Raji (cell line): ENCODE measurements around the gene CIDEC.

Source experiments
- POLR2A ChIP-seq: IDR thresholded peaks from 2 replicates; pipeline ENCODE4 v1.6.1; 2011; ENCODE audit warnings: low read depth, low read length, control low read depth; ENCODE audit not compliant: insufficient read depth

CIDEC gene, protein sequence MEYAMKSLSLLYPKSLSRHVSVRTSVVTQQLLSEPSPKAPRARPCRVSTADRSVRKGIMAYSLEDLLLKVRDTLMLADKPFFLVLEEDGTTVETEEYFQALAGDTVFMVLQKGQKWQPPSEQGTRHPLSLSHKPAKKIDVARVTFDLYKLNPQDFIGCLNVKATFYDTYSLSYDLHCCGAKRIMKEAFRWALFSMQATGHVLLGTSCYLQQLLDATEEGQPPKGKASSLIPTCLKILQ

DNA sequence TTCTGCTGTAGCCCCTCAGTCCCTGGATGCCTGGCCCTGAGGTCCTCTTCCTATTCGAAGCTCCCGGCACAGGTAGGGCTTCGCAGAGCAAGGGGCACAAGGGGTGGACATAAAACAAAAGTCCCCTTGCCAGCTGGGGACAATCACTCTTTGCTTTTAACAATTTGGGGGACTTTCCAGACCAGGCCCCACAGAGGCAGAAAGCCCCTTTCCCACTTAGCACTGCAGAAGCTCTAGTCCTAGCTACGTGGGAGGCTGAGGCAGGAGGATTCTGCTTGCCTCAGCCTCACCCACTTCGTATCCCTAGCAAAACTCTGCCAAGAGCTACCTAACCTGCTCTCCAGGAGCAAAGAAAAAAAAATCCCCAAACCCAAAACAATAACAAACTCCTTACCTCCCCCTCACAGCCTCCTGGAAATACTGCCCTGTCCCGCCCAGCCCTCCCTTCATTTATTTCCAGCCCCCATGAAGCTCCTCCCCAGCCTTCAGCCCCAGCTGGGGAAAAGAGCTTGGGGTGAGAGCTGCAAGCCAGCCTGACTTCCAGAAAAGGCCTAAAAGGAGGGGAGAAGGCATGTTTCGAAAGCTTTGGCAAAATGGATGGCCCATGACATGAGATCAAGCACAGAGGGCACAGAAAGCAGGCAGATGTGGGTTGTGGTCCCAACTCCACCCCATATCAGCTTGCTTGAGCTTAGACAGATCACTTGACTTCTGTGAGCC, at the start of gene CIDEC:
Gene CIDEC (minus strand): TSS at position 424 of the 720 bp plus-strand sequence. CDS start 1,767 bp downstream, outside the sequence.
- TF ChIP-seq POLR2A: no peak

DNA sequence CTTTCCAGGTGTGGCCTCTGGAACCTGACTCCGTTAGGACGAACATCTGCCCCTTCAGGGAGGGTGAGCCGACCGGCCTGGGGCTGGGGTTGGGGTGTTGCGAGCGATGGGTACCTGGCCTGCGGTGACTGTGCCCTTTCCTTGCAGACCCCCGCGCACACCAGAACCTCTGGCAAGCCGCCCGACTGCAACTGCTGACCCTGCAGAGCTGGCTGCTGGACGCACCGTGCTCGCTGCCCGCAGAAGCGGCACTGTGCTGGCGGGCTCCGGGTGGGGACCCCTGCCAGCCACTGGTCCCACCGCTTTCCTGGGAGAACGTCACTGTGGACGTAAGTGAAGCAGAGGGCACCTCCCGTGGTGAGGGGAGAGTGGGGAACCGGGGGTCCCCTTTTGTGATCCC, 48.1 kb upstream of the CIDEC start:
- no peak for TF ChIP-seq POLR2A

DNA sequence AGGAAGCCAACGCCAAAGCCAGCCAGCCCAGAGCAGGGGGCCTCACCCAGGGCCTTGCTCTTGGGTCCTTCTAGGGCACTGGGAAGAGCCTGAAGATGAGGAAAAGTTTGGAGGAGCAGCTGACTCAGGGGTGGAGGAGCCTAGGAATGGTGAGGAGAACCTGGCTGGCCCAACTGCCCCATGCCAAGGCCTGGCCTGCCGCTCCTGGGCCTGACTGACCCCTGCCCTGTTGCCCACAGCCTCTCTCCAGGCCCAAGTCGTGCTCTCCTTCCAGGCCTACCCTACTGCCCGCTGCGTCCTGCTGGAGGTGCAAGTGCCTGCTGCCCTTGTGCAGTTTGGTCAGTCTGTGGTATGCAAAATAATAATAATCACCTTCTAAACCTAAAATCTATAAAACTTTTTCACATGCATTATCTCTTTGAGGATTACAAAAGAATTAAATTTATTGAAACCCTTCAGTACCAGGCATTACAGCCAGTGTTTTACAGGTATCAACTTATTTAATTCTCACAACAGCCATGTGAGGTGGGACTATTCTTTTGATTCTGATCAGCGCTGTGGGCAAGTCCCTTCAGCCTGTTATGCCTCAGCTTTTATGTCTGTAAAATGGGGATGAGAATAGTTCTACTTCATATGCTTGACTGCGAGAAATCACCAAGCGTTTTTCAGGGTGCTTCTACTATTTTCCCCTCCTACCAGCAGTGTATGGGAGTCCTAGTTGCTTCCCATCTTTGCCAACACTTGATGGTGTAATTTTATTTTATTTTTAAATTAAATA, 38.4 kb upstream of the CIDEC start:
- no peak for TF ChIP-seq POLR2A

DNA sequence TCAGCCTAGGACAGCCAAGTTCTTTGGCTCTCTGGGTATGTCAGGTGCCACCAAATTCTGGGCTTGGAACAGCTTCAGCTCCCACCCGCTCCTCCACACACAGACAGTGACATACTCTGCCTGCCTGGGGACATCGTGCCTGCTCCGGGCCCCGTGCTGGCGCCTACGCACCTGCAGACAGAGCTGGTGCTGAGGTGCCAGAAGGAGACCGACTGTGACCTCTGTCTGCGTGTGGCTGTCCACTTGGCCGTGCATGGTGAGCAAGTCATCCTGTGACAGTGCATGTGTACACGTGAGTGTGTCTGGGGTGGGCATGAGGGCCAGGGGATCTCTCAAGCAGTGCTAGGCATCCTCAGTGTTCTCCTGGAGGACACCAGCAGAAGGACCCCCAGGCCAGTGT, 37.8 kb upstream of the CIDEC start:
- TF ChIP-seq POLR2A: no peak

DNA sequence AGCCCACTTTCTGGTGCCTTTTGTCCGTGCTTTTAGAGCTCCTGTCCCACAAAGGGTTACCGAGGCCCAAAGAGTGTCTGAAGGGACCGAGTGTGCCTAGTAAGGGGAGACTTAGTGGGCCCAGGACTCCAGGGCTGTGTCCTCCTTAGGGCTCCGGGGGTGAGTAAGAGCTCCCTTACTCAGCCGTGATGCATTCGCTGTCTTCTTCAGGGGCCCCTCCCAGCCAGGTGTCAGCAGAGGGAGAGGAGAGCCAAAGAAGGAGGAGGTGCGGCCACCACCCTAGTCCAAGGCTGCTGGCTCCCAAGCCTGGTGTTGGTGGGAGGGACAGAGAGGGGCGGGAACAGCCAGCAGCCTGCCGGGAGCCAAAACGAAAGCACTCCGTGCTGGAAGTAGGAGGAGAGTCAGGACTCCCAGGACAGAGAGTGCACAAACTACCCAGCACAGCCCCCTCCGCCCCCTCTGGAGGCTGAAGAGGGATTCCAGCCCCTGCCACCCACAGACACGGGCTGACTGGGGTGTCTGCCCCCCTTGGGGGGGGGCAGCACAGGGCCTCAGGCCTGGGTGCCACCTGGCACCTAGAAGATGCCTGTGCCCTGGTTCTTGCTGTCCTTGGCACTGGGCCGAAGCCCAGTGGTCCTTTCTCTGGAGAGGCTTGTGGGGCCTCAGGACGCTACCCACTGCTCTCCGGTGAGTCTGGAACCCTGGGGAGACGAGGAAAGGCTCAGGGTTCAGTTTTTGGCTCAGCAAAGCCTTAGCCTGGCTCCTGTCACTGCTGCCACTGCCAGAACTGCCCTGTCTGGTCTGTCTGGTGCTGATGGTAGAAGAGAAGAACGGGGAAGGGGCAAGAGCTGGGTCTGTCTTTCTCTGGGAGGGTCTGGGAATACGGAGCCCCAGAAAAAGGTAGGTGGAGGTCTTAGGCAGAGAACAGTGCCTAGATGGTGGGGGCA, 37.0 kb upstream of the CIDEC start, which contains the start of gene IL17RC:
Gene IL17RC (plus strand): TSS at position 365 of the 947 bp plus-strand sequence. CDS start 218 bp downstream, at position 583.
- no peak for TF ChIP-seq POLR2A

DNA sequence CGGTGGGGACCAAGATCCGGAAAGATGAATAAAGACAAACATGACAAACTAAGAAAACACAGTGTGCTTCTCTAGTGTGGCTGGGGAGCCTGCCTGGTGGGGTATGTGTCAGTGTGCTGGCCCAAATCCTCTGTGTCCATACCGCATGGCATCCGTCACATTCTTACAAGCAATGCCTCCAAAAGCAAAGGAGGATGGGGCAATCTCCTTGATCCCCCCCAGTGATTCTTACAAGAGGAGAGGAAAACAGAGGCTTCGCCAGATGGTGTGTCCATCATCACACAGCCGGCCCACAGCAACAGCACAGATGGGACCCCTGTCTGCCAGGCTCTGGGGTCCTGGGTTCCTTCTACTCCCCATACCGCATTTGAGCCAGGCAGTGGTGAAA, 36.3 kb upstream of the CIDEC start:
- no peak for TF ChIP-seq POLR2A

DNA sequence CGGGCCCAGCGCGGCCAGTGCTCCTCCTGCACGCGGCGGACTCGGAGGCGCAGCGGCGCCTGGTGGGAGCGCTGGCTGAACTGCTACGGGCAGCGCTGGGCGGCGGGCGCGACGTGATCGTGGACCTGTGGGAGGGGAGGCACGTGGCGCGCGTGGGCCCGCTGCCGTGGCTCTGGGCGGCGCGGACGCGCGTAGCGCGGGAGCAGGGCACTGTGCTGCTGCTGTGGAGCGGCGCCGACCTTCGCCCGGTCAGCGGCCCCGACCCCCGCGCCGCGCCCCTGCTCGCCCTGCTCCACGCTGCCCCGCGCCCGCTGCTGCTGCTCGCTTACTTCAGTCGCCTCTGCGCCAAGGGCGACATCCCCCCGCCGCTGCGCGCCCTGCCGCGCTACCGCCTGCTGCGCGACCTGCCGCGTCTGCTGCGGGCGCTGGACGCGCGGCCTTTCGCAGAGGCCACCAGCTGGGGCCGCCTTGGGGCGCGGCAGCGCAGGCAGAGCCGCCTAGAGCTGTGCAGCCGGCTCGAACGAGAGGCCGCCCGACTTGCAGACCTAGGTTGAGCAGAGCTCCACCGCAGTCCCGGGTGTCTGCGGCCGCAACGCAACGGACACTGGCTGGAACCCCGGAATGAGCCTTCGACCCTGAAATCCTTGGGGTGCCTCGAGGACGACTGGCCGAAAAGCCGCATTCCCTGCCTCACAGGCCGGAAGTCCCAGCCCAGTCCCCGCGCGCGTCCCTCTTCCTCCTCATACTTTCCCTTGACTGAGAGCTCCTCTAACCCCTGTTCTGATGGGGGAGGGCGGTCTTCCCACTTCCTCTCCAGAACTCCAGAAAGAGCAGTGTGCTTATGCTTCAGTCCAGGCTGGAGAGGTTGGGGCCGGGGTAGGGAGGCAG, 35.4 kb upstream of the CIDEC start:
- no peak for TF ChIP-seq POLR2A

DNA sequence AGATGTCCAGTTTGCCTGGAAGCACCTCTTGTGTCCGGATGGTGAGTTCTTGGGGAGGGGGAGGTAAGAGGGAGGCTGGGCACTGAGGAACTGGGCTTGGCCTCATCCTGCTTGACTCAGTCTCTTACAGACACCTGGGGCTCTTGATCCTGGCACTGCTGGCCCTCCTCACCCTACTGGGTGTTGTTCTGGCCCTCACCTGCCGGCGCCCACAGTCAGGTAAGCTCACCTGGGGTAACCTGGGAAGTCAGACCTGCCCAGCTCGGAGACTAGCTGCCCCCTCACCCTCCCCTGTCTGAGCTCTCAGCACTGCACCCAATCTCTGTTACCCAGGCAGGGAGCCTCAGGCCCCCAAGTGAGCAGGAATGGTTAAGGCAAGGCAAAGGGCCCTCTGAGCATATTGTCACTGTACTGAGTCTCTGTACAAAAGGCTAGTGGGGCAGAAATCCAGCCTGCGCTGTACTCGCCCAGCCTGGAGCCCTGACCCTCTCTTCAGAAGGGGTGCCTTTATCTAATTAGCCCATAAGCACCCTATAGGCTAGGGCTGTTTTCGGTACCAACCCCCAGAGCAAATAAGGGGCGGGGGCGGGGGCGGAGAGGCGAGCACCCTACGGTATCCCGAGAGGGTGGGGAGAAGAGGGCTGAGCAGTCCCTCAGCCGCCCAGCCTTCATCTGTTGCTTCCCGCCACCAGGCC, 34.7 kb upstream of the CIDEC start:
- no peak for TF ChIP-seq POLR2A

DNA sequence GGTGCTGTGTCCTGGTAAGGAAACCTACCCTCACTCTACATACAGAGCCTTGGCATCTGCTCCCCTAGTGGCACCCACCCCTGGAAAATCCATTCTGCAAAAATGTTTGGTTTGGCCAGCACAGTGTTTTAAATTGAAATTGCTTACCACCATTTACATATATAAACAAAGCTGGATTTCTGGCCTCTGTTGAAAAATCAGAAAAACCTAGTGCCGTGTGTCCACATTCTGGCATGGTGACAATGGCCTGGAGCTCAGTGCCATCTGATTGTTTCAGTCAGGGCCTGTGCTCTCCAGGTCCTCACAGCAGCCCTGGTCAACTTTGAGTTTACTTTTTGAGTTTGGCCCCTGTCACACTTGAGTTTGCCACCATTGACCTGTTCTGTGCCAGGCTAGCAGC, 34.0 kb upstream of the CIDEC start:
- TF ChIP-seq POLR2A: no peak

DNA sequence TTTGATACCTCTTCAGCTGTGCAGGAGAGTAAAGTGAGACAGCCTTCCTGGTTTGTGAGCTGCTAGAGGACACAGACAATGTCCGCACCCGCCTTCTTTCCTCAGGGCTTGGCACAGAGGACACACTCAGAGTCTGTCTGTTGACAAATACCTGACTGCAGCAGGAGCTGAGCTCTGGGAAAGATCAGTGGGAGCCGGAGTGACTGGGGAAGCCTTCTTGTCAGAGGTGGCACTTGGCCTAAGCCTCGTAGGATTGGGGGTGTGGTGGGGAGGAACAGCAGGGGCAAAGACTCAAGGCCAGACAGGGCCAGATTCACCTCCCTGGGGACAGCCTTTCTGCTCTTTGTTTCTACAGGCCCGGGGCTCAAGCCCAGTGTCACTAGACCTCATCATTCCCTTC, 33.5 kb upstream of the CIDEC start:
- TF ChIP-seq POLR2A: no peak

DNA sequence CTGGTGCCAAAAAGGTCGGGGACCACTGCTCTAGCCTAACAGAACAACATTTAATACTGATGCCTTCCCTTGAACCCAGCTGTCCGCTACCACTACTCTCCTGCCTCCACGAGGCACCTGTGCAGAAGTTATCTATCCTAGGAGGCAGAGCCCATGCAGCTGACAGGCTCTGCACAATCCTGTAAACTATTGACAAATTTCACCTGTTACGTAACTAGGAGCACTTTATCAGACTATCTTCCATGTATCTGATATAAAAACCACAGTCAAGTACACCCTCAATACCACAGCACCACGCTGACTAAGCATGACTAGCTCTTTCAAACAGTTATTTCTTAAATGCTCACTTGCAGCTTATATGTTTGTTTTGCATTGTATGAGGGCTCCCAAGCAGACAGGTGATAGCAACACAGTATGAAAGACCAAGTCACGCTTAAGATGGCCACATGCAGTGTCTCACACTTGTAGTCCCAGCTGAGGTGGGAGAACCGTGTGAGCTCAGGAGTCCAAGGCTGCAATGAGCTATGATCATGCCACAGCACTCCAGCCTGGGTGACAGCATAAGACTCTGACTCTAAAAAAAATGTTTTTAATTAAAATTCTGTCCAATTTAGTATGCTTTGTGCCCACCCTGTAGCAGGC, 32.4 kb upstream of the CIDEC start:
- no peak for TF ChIP-seq POLR2A

DNA sequence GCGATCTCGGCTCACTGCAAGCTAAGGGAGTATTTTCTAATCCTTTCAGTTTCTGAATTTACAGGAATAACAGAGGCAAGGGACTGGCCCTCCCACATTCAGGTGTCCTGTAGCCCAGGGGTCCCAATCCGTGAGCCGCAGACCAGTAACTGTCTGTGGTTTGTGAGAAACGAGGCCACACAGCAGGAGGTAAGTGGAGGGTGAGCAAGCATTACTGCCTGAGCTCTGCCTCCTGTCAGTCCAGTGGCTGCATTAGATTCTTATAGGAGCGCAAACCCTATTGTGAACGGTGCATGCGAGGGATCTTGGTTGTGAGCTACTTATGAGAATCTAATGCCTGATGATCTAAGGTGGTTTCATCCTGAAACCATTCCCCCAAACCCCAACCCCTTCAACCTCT, 31.8 kb upstream of the CIDEC start:
- no peak for TF ChIP-seq POLR2A

DNA sequence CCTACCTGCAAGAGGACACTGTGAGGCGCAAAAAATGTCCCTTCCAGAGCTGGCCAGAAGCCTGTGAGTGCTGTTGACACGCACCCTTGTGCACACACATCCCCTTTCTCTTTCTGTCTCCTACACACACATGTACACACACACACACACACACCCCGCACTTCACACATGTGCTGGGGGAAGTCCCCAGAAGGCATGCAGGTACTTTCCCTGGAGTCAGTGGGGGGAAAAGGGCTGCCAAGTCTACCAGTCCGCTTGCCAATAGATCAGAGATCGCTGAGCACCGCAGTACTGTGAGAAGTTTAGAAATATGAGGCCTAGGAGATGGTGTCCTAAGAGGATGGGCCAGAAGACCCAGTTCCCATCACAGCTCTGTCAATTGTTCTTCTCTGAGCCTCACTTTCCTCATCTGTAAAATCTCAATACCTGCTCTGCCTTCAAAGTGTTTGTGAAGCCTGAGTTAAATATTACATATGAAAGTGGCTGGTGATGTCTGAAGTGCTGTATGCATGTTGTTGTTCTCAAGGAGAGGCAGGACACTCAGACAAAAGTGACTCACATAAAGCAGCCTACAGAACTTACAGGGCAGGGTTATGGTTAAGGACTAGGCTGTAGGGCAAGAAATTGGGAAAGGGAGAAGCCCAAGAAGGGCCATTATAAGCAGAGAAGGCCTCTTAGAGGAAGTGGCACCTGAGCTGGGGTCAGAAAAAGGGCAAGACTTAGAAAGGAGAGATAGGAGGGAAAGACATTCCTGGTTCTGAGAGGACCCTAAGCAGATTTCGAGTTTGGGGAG, 29.4 kb upstream of the CIDEC start:
- no peak for TF ChIP-seq POLR2A
